ENCODE measurements around the gene INHBE.

DNA sequence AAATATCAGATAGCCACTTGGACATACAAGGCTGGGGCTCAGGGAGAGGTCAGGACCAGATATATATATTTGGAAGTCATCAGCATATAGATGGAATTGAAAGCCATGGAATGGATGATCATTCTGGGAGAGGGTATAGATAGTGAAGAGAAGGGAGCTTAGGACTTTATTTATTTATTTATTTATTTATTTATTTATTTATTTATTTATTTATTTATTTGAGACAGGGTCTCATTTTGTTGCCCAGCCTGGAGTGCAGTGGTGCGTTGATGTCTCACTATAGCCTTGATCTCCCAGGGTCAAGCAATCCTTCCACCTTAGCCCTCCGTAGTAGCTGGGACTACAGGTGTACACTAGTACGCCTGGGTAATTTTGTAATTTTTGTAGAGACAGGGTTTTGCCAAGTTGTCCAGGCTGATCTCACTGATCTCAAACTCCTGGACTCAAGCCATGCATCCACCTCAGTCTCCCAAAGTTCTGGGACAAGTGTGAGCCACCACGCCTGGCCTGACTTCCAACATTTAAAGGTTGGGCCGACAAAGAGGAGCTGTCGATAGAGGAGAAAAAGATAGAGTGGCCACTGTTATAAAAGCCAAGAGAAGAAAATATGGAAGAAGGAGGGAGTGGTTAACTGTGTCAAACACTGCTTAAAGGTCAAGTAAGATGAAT lies 8.7 kb upstream of the INHBE start:
- TF ChIP-seq, protein P1, sequence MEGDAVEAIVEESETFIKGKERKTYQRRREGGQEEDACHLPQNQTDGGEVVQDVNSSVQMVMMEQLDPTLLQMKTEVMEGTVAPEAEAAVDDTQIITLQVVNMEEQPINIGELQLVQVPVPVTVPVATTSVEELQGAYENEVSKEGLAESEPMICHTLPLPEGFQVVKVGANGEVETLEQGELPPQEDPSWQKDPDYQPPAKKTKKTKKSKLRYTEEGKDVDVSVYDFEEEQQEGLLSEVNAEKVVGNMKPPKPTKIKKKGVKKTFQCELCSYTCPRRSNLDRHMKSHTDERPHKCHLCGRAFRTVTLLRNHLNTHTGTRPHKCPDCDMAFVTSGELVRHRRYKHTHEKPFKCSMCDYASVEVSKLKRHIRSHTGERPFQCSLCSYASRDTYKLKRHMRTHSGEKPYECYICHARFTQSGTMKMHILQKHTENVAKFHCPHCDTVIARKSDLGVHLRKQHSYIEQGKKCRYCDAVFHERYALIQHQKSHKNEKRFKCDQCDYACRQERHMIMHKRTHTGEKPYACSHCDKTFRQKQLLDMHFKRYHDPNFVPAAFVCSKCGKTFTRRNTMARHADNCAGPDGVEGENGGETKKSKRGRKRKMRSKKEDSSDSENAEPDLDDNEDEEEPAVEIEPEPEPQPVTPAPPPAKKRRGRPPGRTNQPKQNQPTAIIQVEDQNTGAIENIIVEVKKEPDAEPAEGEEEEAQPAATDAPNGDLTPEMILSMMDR (IDR thresholded peaks at IDR 0.05; ENCODE audit: insufficient read depth, low read length, poor library complexity, severe bottlenecking): no peak
- no peak for TF ChIP-seq EZH2phosphoT487 (conservative IDR thresholded peaks at IDR 0.05; ENCODE audit: low read length)
